ENCODE data around the gene ZNF277. TPM values are rescaled to one million over a fixed set of nuclear protein-coding genes. Genes with fewer than 3 reads are reported as not detected.
"Not testable (repeated sequence)": the region's sequence is repeated elsewhere in the genome, so short reads cannot be mapped to it uniquely, and the experiment has no call there.

The ZNF277 gene
- total RNA-seq, 1 experiment from 2014 or later, result 34.5 TPM

- peak; percentile 3 for DNase-seq (ENCODE audit: low read depth)
Observed at GRCh38 chr7:112290065-112290464, 83.6 kb downstream of the ZNF277 start.

GRCh38 chr7:112292162-112292561 lies 85.7 kb downstream of the ZNF277 start:
- DNase-seq (ENCODE audit: low read depth), result no peak

GRCh38 chr7:112293416-112293815 lies 86.9 kb downstream of the ZNF277 start:
- DNase-seq (ENCODE audit: low read depth), result no peak

GRCh38 chr7:112296432-112296831 lies 89.9 kb downstream of the ZNF277 start:
- no peak for DNase-seq (ENCODE audit: low read depth)

- DNase-seq (ENCODE audit: low read depth), result no peak
Observed at GRCh38 chr7:112297681-112298080, 91.2 kb downstream of the ZNF277 start.

- DNase-seq (ENCODE audit: low read depth), result no peak
Observed at GRCh38 chr7:112298543-112299100, 92.1 kb downstream of the ZNF277 start.

GRCh38 chr7:112300072-112300471 lies 93.6 kb downstream of the ZNF277 start:
- DNase-seq (ENCODE audit: low read depth), result no peak

- no peak for DNase-seq (ENCODE audit: low read depth)
Observed at GRCh38 chr7:112300831-112301407, 94.4 kb downstream of the ZNF277 start.

GRCh38 chr7:112302566-112302965 lies 96.1 kb downstream of the ZNF277 start:
- no peak for DNase-seq (ENCODE audit: low read depth)

- no peak for DNase-seq (ENCODE audit: low read depth)
Observed at GRCh38 chr7:112306903-112307302, 100.4 kb downstream of the ZNF277 start.

- DNase-seq (ENCODE audit: low read depth), result no peak
Observed at GRCh38 chr7:112307506-112307905, 101.0 kb downstream of the ZNF277 start.

GRCh38 chr7:112308974-112309373 lies 102.5 kb downstream of the ZNF277 start:
- no peak for DNase-seq (ENCODE audit: low read depth)

GRCh38 chr7:112316803-112317202 lies 110.3 kb downstream of the ZNF277 start:
- not testable (repeated sequence) for DNase-seq (ENCODE audit: low read depth)

GRCh38 chr7:112322070-112322469 lies 115.6 kb downstream of the ZNF277 start:
- no peak for DNase-seq (ENCODE audit: low read depth)

GRCh38 chr7:112327566-112327965 lies 121.1 kb downstream of the ZNF277 start:
- no peak for DNase-seq (ENCODE audit: low read depth)

- DNase-seq (ENCODE audit: low read depth), result no peak
Observed at GRCh38 chr7:112331492-112331891, 125.0 kb downstream of the ZNF277 start.

- no peak for DNase-seq (ENCODE audit: low read depth)
Observed at GRCh38 chr7:112334366-112334765, 127.9 kb downstream of the ZNF277 start.

- DNase-seq (ENCODE audit: low read depth), result no peak
Observed at GRCh38 chr7:112336261-112336660, 129.8 kb downstream of the ZNF277 start.

- DNase-seq (ENCODE audit: low read depth), result no peak
Observed at GRCh38 chr7:112336936-112337576, 130.6 kb downstream of the ZNF277 start.

- no peak for DNase-seq (ENCODE audit: low read depth)
Observed at GRCh38 chr7:112337892-112338291, 131.4 kb downstream of the ZNF277 start.

GRCh38 chr7:112338786-112339185 lies 132.3 kb downstream of the ZNF277 start:
- DNase-seq (ENCODE audit: low read depth), result no peak

- DNase-seq (ENCODE audit: low read depth), result no peak
Observed at GRCh38 chr7:112341464-112341863, 135.0 kb downstream of the ZNF277 start.

- no peak for DNase-seq (ENCODE audit: low read depth)
Observed at GRCh38 chr7:112346381-112347060, 140.0 kb downstream of the ZNF277 start.

Measured in RPMI7951 (cell line).